Measurements from ENCODE around the gene EHMT1.

The EHMT1 gene

DNA sequence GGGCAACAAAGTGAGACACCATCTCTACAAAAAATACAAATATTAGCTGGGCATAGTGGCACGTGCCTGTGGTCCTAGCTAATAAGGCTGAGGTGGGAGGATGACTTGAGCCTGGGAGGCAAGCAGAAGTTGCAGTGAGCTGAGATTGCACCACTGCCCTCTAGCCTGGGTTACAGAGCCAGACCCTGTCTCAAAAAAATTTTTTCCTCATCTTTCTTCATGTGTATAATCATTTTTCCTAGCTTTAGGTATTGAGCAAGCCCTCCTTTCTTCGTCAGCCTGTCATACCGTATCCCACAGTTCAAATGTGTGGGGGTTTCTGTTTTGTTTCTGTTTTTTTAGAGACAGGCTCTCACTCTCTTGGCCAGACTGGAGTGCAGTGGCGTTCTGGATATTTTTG is 41.3 kb downstream of the EHMT1 start:
- Histone ChIP-seq H3K9me3 (ENCODE audit: control insufficient read depth, low read length) (no peaks in the 10 kb centered on the region), H3K27me3 (replicated peaks; ENCODE audit: control insufficient read depth, insufficient read depth, low read length, poor library complexity, severe bottlenecking) (no peaks in the 10 kb centered on the region), H3K4me1 (ENCODE audit: control insufficient read depth, insufficient read depth, low read length, poor library complexity, severe bottlenecking) (peaks cover 3% of the 10 kb centered on the region), H3K27ac (ENCODE audit: insufficient read depth, low read length, poor library complexity, severe bottlenecking) (no peak overlapping the region), H3K4me3 (ENCODE audit: insufficient read depth, low read depth, low read length, poor library complexity, severe bottlenecking) (no peak overlapping the region), H3K36me3 (ENCODE audit: control insufficient read depth, insufficient read depth, low read length) (no peaks in the 10 kb centered on the region)
- no peak for DNase-seq

DNA sequence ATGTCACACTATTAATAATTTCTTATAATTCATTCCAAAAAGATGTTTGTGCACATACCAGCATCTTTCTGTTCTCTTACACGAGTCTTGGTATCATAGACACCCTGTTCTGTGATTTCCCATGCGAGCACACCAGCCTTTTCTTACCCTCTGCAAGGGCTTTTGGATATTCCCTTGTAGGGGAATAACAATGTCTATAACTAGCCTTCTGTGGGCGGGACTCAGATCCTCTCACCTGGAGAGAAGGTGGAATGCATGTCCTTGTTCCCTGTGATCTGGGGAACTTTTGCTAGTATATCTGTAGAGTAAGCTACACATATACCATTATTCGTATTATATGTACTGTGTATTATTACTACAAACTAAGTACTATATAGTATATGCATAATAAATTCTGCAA is 44.8 kb downstream of the EHMT1 start:
- Histone ChIP-seq H3K4me1 (ENCODE audit: control insufficient read depth, insufficient read depth, low read length, poor library complexity, severe bottlenecking) (peaks cover 2% of the 10 kb centered on the region), H3K27me3 (replicated peaks; ENCODE audit: control insufficient read depth, insufficient read depth, low read length, poor library complexity, severe bottlenecking) (no peaks in the 10 kb centered on the region), H3K9me3 (ENCODE audit: control insufficient read depth, low read length) (no peaks in the 10 kb centered on the region), H3K4me3 (ENCODE audit: insufficient read depth, low read depth, low read length, poor library complexity, severe bottlenecking) (no peak overlapping the region), H3K27ac (ENCODE audit: insufficient read depth, low read length, poor library complexity, severe bottlenecking) (no peak overlapping the region), H3K36me3 (ENCODE audit: control insufficient read depth, insufficient read depth, low read length) (no peaks in the 10 kb centered on the region)
- DNase-seq = no peak

DNA sequence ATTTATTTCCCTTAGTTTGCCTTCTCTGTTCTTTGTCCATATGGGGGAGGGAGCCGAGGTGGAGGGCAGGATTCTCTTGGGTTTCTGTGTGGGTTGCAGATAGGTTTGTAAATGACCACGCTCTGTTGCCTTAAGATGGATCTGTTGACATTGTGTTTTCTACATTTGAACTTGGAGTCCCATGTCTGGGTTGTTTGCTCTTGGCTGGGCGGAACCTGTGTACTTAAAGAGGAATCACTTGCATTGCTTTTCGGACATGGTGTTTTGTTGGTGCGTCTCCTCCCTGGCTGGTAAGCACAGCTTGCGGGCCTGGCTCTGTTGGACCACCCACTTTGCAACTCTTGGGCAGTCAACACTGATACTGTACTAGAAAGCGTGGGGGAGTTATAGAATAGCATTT is 45.9 kb downstream of the EHMT1 start:
- Histone ChIP-seq H3K9me3 (ENCODE audit: control insufficient read depth, low read length) (no peaks in the 10 kb centered on the region), H3K36me3 (ENCODE audit: control insufficient read depth, insufficient read depth, low read length) (peaks cover 8% of the 10 kb centered on the region), H3K27ac (ENCODE audit: insufficient read depth, low read length, poor library complexity, severe bottlenecking) (no peak overlapping the region), H3K4me3 (ENCODE audit: insufficient read depth, low read depth, low read length, poor library complexity, severe bottlenecking) (no peak overlapping the region), H3K27me3 (replicated peaks; ENCODE audit: control insufficient read depth, insufficient read depth, low read length, poor library complexity, severe bottlenecking) (no peaks in the 10 kb centered on the region), H3K4me1 (ENCODE audit: control insufficient read depth, insufficient read depth, low read length, poor library complexity, severe bottlenecking) (no peaks in the 10 kb centered on the region)
- no peak for DNase-seq

DNA sequence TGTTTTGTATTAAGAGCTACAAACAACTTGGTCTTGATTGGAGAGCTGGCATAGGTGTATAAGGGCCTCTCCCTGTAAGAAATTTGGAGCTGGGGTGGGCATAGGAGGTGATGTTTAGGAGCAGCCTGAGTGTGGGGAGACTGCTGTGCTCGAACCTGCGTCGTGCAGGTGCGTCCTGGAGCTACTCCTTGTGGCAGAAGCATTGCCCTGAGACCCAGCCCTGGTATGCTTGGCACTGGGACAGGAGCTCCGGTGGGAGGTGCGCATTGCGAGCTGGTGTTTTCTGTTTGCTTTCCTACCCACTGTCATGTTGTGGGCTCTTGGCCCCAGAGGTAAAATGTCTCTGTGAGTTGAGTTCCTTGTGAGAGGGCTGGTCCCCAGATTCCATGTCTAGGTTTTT is 46.4 kb downstream of the EHMT1 start:
- no peak overlapping the region for H3K27ac ChIP-seq (ENCODE audit: insufficient read depth, low read length, poor library complexity, severe bottlenecking)

DNA sequence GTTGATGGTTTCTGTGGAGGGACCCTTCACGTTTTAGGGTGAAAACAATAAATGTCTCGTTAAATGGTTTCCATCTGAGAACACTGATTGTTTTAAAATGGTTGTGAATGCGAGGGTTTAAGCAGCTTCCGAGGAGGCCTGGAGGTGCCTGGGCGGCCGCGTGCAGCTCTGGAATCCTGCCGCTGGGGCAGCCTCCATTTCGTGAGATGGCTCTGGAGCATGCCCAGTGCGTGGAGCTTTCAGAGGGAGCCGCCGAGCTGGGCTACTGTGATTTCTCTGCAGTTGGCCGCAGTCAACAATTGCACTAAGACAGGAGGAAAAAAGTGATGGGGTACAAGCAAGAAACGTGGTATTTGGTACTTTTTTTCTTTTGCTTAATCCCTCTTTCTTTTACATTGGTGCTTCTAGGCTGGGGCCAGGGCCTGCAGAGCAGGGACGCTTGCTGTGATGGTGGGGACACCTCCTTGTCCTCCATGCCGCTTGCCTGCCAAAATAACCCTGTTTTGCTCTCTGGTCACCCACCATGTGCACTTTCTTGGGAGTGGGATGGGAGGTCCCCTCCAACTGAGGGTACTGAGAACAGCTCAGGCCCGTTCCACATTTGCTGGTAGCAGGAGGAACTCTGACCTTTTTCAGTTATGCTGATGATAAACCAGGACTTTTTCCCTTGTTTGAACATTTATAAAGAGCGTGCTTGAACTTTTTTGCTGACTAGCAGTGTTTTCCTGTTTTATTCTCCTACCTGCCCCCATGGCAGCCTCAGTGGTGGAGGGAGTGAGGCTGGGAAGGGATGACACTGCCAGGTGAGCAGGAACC is 47.1 kb downstream of the EHMT1 start:
- no peak for DNase-seq
- no peaks in the 10 kb centered on the region for H3K4me1 ChIP-seq (ENCODE audit: control insufficient read depth, insufficient read depth, low read length, poor library complexity, severe bottlenecking)
- H3K27me3 ChIP-seq (replicated peaks; ENCODE audit: control insufficient read depth, insufficient read depth, low read length, poor library complexity, severe bottlenecking) = no peaks in the 10 kb centered on the region
- no peak overlapping the region for H3K4me3 ChIP-seq (ENCODE audit: insufficient read depth, low read depth, low read length, poor library complexity, severe bottlenecking)
- H3K36me3 ChIP-seq (ENCODE audit: control insufficient read depth, insufficient read depth, low read length) = peaks cover 8% of the 10 kb centered on the region
- H3K27ac ChIP-seq (ENCODE audit: insufficient read depth, low read length, poor library complexity, severe bottlenecking) = no peak overlapping the region
- no peaks in the 10 kb centered on the region for H3K9me3 ChIP-seq (ENCODE audit: control insufficient read depth, low read length)

More for the DNA sequence above, 46.4 kb downstream of the EHMT1 start:
- no peak for DNase-seq
- no peaks in the 10 kb centered on the region for H3K27me3 ChIP-seq (replicated peaks; ENCODE audit: control insufficient read depth, insufficient read depth, low read length, poor library complexity, severe bottlenecking)
- peaks cover 8% of the 10 kb centered on the region for H3K36me3 ChIP-seq (ENCODE audit: control insufficient read depth, insufficient read depth, low read length)
- no peaks in the 10 kb centered on the region for H3K9me3 ChIP-seq (ENCODE audit: control insufficient read depth, low read length)
- no peaks in the 10 kb centered on the region for H3K4me1 ChIP-seq (ENCODE audit: control insufficient read depth, insufficient read depth, low read length, poor library complexity, severe bottlenecking)
- no peak overlapping the region for H3K4me3 ChIP-seq (ENCODE audit: insufficient read depth, low read depth, low read length, poor library complexity, severe bottlenecking)

DNA sequence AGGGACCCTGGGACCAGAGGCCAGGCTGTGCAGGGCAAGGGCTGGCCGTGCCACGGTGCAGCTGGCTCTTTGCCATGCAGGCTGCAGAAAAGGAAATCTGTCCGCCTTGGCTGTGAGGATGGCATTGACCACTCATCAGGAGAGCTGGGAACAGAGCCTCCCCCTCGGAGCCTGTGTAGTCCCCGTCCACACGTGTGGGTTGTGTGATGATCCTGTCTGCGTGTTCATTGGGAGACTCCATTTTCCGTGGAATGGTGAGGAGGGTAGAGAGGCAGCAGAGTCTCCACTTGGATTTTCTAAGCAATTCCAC is 47.7 kb downstream of the EHMT1 start:
- Histone ChIP-seq H3K27ac (ENCODE audit: insufficient read depth, low read length, poor library complexity, severe bottlenecking) (no peak overlapping the region), H3K4me1 (ENCODE audit: control insufficient read depth, insufficient read depth, low read length, poor library complexity, severe bottlenecking) (no peaks in the 10 kb centered on the region), H3K9me3 (ENCODE audit: control insufficient read depth, low read length) (no peaks in the 10 kb centered on the region), H3K27me3 (replicated peaks; ENCODE audit: control insufficient read depth, insufficient read depth, low read length, poor library complexity, severe bottlenecking) (no peaks in the 10 kb centered on the region), H3K36me3 (ENCODE audit: control insufficient read depth, insufficient read depth, low read length) (peaks cover 8% of the 10 kb centered on the region), H3K4me3 (ENCODE audit: insufficient read depth, low read depth, low read length, poor library complexity, severe bottlenecking) (no peak overlapping the region)
- no peak for DNase-seq

DNA sequence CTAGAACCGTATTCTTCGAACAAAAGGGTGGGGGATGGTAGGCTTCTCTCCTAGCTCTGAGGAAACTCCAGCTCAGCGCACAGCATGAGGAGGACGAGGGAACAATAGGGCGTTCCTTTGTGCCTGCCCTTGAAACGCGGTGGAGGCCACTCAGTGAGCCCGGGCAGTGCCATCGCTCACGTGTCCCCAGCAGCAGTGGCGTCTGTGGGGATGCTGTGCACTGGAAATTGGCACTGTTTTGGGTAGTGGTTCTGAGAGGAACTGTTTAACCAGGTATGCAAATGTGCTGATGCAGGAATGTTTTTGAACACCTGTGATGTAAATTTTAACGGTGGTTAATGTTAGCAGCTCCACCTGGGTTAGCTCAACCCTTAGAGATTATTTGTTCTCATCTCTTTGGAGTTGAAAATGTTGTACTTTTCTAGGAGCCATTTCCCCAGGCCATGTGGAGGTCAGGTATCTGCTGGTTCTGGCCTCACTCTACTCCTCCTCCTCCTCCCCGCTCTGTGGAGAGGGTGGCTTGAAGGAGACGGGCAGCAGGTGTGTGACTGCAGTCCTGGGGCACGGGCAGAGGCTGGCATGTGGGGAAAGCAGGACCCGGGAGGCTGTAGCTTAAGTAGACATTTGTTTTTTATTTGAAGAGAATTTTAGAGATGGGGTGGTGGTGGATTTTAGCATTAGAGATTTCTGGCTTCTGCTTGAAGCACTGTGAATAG is 48.3 kb downstream of the EHMT1 start:
- Histone ChIP-seq H3K4me1 (ENCODE audit: control insufficient read depth, insufficient read depth, low read length, poor library complexity, severe bottlenecking) (no peaks in the 10 kb centered on the region), H3K36me3 (ENCODE audit: control insufficient read depth, insufficient read depth, low read length) (peaks cover 8% of the 10 kb centered on the region), H3K27me3 (replicated peaks; ENCODE audit: control insufficient read depth, insufficient read depth, low read length, poor library complexity, severe bottlenecking) (no peaks in the 10 kb centered on the region), H3K27ac (ENCODE audit: insufficient read depth, low read length, poor library complexity, severe bottlenecking) (no peak overlapping the region), H3K4me3 (ENCODE audit: insufficient read depth, low read depth, low read length, poor library complexity, severe bottlenecking) (no peak overlapping the region), H3K9me3 (ENCODE audit: control insufficient read depth, low read length) (no peaks in the 10 kb centered on the region)
- DNase-seq = no peak

DNA sequence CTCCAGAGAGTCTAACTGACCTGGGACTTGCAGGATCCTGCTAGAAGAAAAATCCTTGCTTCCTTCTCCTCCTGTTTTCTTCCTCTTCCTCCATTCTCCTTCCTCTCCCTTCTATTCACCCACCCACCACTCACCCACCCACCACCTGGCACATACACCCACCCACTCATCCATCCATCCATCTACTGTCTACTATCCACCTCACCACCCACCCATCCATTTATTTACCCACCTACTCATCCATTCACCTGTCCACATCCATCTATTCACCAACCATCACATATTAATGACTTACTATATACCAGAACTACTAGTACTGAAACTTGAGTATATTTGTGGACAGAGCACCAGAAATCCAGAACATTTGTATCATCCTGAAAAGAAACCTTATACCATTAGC is 49.4 kb downstream of the EHMT1 start:
- no peaks in the 10 kb centered on the region for H3K4me1 ChIP-seq (ENCODE audit: control insufficient read depth, insufficient read depth, low read length, poor library complexity, severe bottlenecking)
- no peak for DNase-seq
- no peaks in the 10 kb centered on the region for H3K27me3 ChIP-seq (replicated peaks; ENCODE audit: control insufficient read depth, insufficient read depth, low read length, poor library complexity, severe bottlenecking)
- H3K9me3 ChIP-seq (ENCODE audit: control insufficient read depth, low read length) = no peaks in the 10 kb centered on the region
- no peak overlapping the region for H3K4me3 ChIP-seq (ENCODE audit: insufficient read depth, low read depth, low read length, poor library complexity, severe bottlenecking)
- H3K36me3 ChIP-seq (ENCODE audit: control insufficient read depth, insufficient read depth, low read length) = peaks cover 8% of the 10 kb centered on the region
- no peak overlapping the region for H3K27ac ChIP-seq (ENCODE audit: insufficient read depth, low read length, poor library complexity, severe bottlenecking)

DNA sequence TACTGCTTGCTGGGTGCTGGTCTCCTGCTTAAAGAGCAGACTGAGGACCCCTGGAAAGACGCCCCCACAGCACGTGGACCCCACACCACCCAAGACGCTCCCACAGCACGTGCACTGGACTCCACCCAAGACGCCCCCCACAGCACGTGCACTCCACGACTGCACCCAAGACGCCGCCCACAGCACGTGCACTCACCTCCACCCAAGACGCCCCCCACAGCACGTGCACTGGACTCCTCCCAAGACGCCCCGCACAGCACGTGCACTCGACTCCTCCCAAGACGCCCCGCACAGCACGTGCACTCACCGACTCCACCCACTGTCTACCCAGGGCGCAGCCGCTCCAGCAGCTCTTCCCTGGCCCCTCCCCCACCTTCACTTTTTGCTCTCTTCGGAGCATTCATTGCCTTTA is 50.5 kb downstream of the EHMT1 start:
- Histone ChIP-seq H3K27me3 (replicated peaks; ENCODE audit: control insufficient read depth, insufficient read depth, low read length, poor library complexity, severe bottlenecking) (no peaks in the 10 kb centered on the region), H3K9me3 (ENCODE audit: control insufficient read depth, low read length) (no peaks in the 10 kb centered on the region), H3K36me3 (ENCODE audit: control insufficient read depth, insufficient read depth, low read length) (peaks cover 8% of the 10 kb centered on the region), H3K4me1 (ENCODE audit: control insufficient read depth, insufficient read depth, low read length, poor library complexity, severe bottlenecking) (no peaks in the 10 kb centered on the region), H3K4me3 (ENCODE audit: insufficient read depth, low read depth, low read length, poor library complexity, severe bottlenecking) (no peak overlapping the region), H3K27ac (ENCODE audit: insufficient read depth, low read length, poor library complexity, severe bottlenecking) (no peak overlapping the region)
- DNase-seq = no peak

DNA sequence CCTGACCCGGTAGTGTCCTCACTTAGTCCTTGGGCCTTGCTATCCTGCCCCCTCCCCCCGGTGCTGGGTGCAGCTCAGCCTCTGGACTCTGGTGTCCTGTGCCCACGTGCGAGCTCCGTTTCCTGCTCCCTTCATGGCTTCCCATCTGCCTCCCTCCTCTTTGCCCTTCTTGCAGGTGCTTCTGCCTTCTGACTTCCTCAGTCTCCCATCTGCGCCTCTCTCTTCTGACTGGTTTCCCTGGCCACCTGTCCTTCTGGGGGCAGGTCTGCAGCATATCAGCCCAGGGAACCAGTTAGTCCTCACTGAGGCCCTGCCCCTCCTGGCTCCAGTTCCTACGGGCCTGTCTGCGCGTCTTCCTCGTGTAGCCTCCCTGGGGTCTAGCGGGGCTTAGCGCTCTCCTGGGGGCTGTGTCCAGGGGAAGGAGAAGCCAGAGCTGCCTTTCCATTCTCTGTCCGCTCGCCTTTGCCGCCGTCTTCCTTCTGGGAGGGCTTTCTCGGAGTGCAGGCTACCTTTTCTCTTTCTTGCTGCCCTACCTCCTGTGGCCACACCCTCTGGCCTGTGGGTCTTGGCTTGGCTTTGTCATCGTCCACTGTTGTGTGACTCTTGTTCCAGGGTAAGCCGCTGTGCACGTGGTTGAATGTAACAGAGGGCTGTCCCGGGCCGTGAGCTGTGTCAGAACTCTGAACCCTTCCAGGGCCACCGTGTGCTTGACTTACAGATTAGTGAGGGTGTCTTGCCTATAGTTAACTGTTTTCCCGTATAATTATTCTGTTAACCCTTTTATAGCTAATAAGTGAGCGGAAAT is 51.8 kb downstream of the EHMT1 start:
- Histone ChIP-seq H3K36me3 (ENCODE audit: control insufficient read depth, insufficient read depth, low read length) (peaks cover 8% of the 10 kb centered on the region), H3K4me3 (ENCODE audit: insufficient read depth, low read depth, low read length, poor library complexity, severe bottlenecking) (no peak overlapping the region), H3K27ac (ENCODE audit: insufficient read depth, low read length, poor library complexity, severe bottlenecking) (no peak overlapping the region), H3K27me3 (replicated peaks; ENCODE audit: control insufficient read depth, insufficient read depth, low read length, poor library complexity, severe bottlenecking) (no peaks in the 10 kb centered on the region), H3K9me3 (ENCODE audit: control insufficient read depth, low read length) (no peaks in the 10 kb centered on the region), H3K4me1 (ENCODE audit: control insufficient read depth, insufficient read depth, low read length, poor library complexity, severe bottlenecking) (no peaks in the 10 kb centered on the region)
- DNase-seq = no peak

Measured in effector memory CD4-positive, alpha-beta T cell (primary cell).